Measurements from ENCODE around the gene CNTNAP2.

The CNTNAP2 gene

GRCh38 chr7:146116521-146117222 is at the start of gene CNTNAP2:
CNTNAP2 (plus strand) TSS chr7:146116801; CDS start chr7:146116877, 76 bp downstream.
- peak; percentile 1 for DNase-seq

- no peak for DNase-seq
Measured at GRCh38 chr7:146067880-146068279, 48.7 kb upstream of the CNTNAP2 start.

- DNase-seq = no peak
Measured at GRCh38 chr7:146074195-146074765, 42.3 kb upstream of the CNTNAP2 start.

DNA sequence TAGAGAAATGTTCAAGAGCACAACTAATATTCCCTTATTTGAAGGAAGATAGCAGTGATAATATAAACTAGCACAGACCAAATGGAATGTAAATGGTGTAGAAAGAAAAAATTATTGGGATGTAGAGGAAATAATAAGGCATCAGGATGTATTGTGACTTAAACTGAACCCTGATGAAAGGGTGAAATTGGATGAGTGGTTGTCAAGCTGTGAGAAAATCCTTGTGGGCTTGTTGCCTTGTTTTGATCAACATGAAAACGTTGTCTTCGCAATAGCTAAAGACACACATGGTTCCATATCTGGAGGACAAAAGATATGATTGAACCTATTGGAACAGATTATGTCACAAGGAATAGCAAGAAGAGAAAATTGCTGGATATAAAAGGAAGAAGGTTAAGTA is 40.3 kb upstream of the CNTNAP2 start:
- DNase-seq = no peak

GRCh38 chr7:146084086-146084485 is 32.5 kb upstream of the CNTNAP2 start:
- DNase-seq = no peak

- no peak for DNase-seq
Measured at GRCh38 chr7:146090023-146090645, 26.5 kb upstream of the CNTNAP2 start.

GRCh38 chr7:146094356-146094755 is 22.2 kb upstream of the CNTNAP2 start:
- DNase-seq = no peak

DNA sequence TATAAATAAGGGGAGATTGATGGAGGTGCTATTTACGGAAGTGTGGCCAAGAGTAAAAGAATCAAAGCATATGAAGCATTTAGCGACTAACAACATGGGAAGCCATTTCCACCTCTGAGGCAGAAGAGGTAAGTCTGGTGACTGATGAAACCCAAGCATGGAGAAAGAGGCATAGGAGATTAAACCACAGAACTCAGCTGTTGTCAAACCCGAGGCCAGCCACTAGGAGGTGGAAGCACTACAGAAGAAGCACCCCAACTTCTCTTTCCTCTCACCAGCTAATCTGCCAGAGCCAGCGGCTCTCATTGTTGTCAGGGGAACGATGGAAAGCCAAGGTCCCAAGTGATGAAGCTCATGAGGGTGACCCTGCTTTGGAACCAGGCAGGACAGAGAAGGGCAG is 19.6 kb upstream of the CNTNAP2 start:
- DNase-seq = no peak

DNA sequence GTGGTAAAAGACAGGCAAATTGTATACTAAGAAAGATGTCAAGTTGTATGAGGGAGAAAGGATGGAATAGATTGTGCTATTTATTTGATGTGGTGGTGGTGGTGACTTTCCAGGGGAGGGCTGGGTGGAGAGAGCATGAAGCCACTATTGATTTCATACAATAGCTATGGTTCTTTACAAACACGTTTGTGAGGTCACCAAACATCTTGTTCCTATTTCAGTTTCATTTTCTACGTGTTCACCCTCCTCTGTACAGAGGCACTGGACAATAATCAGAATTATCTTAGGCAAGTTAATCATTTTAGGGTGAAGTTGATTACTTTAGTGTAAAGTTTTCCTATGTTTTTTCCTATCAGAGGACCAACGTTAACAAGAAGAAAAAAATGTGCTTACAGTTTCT is 10.3 kb upstream of the CNTNAP2 start:
- no peak for DNase-seq

- DNase-seq = no peak
Measured at GRCh38 chr7:146112755-146113154, 3.8 kb upstream of the CNTNAP2 start.

GRCh38 chr7:146115548-146115850 is 1.1 kb upstream of the CNTNAP2 start:
- DNase-seq = no peak

DNA sequence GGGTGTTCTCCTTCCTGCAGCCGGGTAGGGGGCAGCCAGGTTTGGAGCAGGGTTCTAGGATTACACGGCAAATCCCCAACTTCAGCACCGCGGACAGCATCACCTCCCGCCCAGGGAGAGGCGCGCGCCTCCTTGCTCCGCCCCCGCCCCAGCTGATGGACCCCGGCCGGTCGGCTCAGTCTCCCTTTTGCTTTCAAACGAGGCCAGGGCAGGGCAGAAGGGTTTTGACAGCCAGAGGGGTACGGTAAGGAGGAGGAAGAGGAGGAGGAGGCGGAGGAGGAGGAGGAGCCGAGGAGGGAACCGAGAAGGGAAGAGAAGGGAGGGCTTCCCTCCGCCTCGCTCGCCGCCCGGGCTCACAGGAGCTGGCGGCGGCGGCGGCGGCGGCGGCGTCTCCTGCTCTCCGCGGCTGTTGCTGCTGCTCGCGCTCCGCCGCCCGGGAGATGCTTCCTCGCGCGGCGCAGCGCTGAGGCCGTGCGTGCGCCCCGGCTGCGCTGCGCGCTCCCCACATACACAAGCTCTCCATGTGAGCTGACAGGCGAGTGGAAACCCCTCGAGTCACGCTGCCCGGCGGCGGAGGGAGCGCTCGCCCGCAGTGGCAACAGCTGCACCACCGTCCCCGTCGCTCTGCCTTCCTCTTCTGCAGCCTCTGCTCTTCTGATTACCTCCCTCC is 615 bp upstream of the CNTNAP2 start:
- DNase-seq = peak; percentile 15

- DNase-seq = no peak
Measured at GRCh38 chr7:146117576-146117975, 975 bp downstream of the CNTNAP2 start.

DNA sequence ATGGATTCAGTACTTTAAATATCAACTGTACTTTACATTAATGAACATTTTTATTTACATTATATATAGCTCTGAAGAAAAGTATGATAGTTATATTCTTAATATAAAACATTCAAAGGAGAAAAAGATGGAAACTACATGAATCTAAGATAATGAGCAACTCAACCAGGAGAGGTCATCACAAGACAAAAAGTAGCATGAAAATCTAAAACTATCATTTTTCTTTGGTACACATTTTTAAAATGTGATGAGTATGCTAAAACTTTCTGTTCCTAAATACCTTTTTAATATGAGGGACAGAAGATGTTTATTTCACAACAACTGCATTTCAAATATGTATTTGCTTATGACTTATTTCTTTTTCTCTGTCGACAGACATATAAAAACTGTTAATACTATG is 2.4 kb downstream of the CNTNAP2 start:
- DNase-seq = no peak

GRCh38 chr7:146123715-146124114 is 7.1 kb downstream of the CNTNAP2 start:
- no peak for DNase-seq

- DNase-seq = no peak
Measured at GRCh38 chr7:146126767-146127509, 10.3 kb downstream of the CNTNAP2 start.

- DNase-seq = no peak
Measured at GRCh38 chr7:146129296-146129695, 12.7 kb downstream of the CNTNAP2 start.

GRCh38 chr7:146129997-146130396 is 13.4 kb downstream of the CNTNAP2 start:
- no peak for DNase-seq

GRCh38 chr7:146131701-146132100 is 15.1 kb downstream of the CNTNAP2 start:
- DNase-seq = no peak

DNA sequence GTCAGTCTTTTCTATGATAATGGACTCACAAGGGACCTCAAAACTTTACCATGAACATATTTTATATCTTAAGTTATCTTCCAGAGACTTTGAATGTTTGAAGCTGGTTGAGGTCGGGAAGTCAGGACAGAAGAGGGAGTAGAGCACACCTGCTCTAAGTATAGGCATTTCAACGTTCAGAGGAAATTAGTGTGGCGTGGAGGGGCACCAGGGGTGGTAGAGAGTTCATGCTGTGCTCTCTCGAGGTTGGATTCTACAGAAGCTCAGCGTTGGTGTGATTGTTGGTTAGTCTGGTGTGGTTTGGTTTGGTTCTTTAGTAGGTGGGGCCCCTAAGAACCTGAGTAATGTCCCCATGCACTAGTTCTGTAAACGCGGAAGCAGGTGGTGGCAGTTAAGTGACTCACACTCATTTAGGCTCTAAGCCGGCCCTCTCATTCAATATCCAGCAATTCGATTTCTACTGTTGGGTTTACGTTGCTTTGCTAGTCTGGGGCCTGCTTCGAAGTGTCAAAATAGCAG is 19.8 kb downstream of the CNTNAP2 start:
- no peak for DNase-seq

GRCh38 chr7:146138926-146139325 is 22.3 kb downstream of the CNTNAP2 start:
- no peak for DNase-seq

DNA sequence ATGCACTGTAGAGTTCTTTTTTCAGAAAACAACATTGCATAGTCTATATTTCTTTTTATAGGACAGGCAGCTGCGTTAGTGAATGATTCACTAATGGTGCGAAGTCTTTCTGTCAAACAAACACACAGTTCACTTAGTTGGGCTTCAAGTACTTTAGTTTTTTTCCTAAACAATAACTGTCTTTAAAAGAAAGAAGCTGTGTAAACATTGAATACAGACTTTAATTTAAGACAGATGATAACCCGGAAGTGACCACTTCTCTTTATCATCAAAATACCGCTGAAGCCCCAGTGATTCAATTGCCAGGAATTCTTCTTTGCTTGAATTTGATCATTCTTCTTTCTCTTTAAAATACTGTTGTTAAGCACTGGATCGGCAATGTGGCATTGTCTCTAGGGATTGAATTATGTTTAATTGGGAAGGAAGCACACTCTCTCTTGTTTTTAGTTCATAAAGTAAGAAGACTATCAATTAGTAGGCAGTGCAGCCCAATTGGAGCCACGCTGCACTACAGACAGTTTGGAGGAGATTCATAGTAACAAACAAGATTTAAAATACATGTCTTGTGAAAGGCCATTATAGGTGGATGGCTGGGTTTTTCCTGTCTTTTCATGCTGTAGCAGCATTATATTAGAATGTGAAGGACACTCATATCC is 30.4 kb downstream of the CNTNAP2 start:
- no peak for DNase-seq

- no peak for DNase-seq
Measured at GRCh38 chr7:146150153-146150552, 33.6 kb downstream of the CNTNAP2 start.
